HEK293 (cell line): Measurements from ENCODE around the gene KREMEN1.

Experiments used
- CTCF ChIA-PET: fragments of 350-600 bp; formaldehyde crosslinking; extraction: SDS; loops from one replicate; lab custom pipeline; 2021; ENCODE audit warnings: antibody characterized with exemption; lab: Yijun Ruan, JAX
- POLR2A ChIA-PET: fragments of 300-600 bp; formaldehyde crosslinking; extraction: SDS; loops from one replicate; lab custom pipeline; 2020; ENCODE audit warnings: antibody characterized with exemption, inconsistent platforms; lab: Yijun Ruan, JAX
- H3K27ac ChIP-seq: fragments of 200-500 bp; sonication (Bioruptor generic); 2 replicates; pipeline ENCODE4 v1.5.1; 2014; ENCODE audit warnings: low read depth, low read length, control low read depth, inconsistent platforms; ENCODE audit errors: extremely low read depth
- H3K36me3 ChIP-seq, 2 experiments: fragments of 200-500 bp in 1 of 2; sonication (Bioruptor generic) in 1 of 2; 1 replicate in 1 of 2; 2 replicates in 1 of 2; pipeline ENCODE4 v1.5.1; 2014 to 2017; ENCODE audit warnings: inconsistent platforms in 2 of 2, low read length in 2 of 2; ENCODE audit not compliant: control insufficient read depth in 2 of 2, insufficient read depth in 1 of 2
- H3K4me1 ChIP-seq: fragments of 200-500 bp; sonication (Bioruptor generic); 2 replicates; pipeline ENCODE4 v1.5.1; 2014; ENCODE audit warnings: mild to moderate bottlenecking, low read length, inconsistent platforms; ENCODE audit not compliant: control insufficient read depth, insufficient read depth
- H3K4me3 ChIP-seq: 2 replicates; pipeline ENCODE4 v1.5.1; 2011; ENCODE audit warnings: low read depth, mild to moderate bottlenecking, control low read depth, low read length, moderate library complexity
- H3K9me3 ChIP-seq: fragments of 200-500 bp; sonication (Bioruptor generic); 2 replicates; pipeline ENCODE4 v1.5.1; 2014; ENCODE audit warnings: low read depth, low read length, inconsistent platforms; ENCODE audit not compliant: control insufficient read depth, insufficient read depth
- BCL6B ChIP-seq: fragments of 450-650 bp; formaldehyde crosslinking; IDR thresholded peaks from 2 replicates; pipeline ENCODE4 v1.5.1; 2017; ENCODE audit warnings: missing biosample characterization, missing genetic modification characterization
- HOXD13 ChIP-seq: sonication (generic); formaldehyde crosslinking; IDR thresholded peaks from 2 replicates; pipeline ENCODE4 v1.8.0; 2022; ENCODE audit warnings: missing genetic modification reagents, borderline replicate concordance
- KLF1 ChIP-seq: fragments of 450-650 bp; formaldehyde crosslinking; IDR thresholded peaks from 2 replicates; pipeline ENCODE4 v1.5.1; 2016; ENCODE audit warnings: missing biosample characterization, missing genetic modification characterization
- PRDM2 ChIP-seq: fragments of 450-650 bp; formaldehyde crosslinking; IDR thresholded peaks from 2 replicates; pipeline ENCODE4 v1.5.1; 2016; ENCODE audit warnings: missing biosample characterization, missing genetic modification characterization, borderline replicate concordance
- SETDB1 ChIP-seq: IDR thresholded peaks from one replicate; pipeline ENCODE4 v1.6.1; 2017; ENCODE audit warnings: mild to moderate bottlenecking, low read length, moderate library complexity, mixed read lengths; ENCODE audit not compliant: insufficient read length
- SP7 ChIP-seq: fragments of 450-650 bp; formaldehyde crosslinking; IDR thresholded peaks from 2 replicates; pipeline ENCODE4 v1.5.1; 2016; ENCODE audit warnings: missing biosample characterization, missing genetic modification characterization
- TCF7L2 ChIP-seq: IDR thresholded peaks from 2 replicates; pipeline ENCODE4 v1.6.1; 2011; ENCODE audit warnings: low read depth, mild to moderate bottlenecking, inconsistent platforms, low read length, moderate library complexity, borderline replicate concordance
- WT1 ChIP-seq: fragments of 450-650 bp; formaldehyde crosslinking; IDR thresholded peaks from 2 replicates; pipeline ENCODE4 v1.5.1; 2016; ENCODE audit warnings: missing biosample characterization, missing genetic modification characterization
- YY2 ChIP-seq: fragments of 450-650 bp; formaldehyde crosslinking; IDR thresholded peaks from 2 replicates; pipeline ENCODE4 v1.5.1; 2016; ENCODE audit warnings: missing biosample characterization, missing genetic modification characterization
- ZBTB26 ChIP-seq: fragments of 450-650 bp; formaldehyde crosslinking; optimal IDR thresholded peaks from 2 replicates; pipeline ENCODE3; 2016; ENCODE audit warnings: missing biosample characterization, mild to moderate bottlenecking, missing genetic modification characterization
- ZFHX2 ChIP-seq: fragments of 450-650 bp; formaldehyde crosslinking; conservative IDR thresholded peaks from 2 replicates; pipeline ENCODE4 v1.5.1; 2016; ENCODE audit warnings: missing biosample characterization, missing genetic modification characterization
- ZFP69B ChIP-seq: fragments of 450-650 bp; formaldehyde crosslinking; IDR thresholded peaks from 2 replicates; pipeline ENCODE4 v1.5.1; 2016; ENCODE audit warnings: missing biosample characterization, missing genetic modification characterization
- ZNF488 ChIP-seq: fragments of 450-650 bp; formaldehyde crosslinking; IDR thresholded peaks from 2 replicates; pipeline ENCODE4 v1.5.1; 2016; ENCODE audit warnings: missing biosample characterization, missing genetic modification characterization
- ZNF530 ChIP-seq: fragments of 450-650 bp; formaldehyde crosslinking; IDR thresholded peaks from 2 replicates; pipeline ENCODE4 v1.5.1; 2016; ENCODE audit warnings: low read depth, missing biosample characterization, missing genetic modification characterization
- ZNF561 ChIP-seq: fragments of 450-650 bp; IDR thresholded peaks from 2 replicates; pipeline ENCODE4 v1.5.1; 2018; ENCODE audit warnings: missing biosample characterization, missing genetic modification characterization, borderline replicate concordance
- ZNF621 ChIP-seq: fragments of 450-650 bp; formaldehyde crosslinking; IDR thresholded peaks from 2 replicates; pipeline ENCODE4 v1.5.1; 2017; ENCODE audit warnings: missing biosample characterization, missing genetic modification characterization
- ZNF624 ChIP-seq: fragments of 450-650 bp; formaldehyde crosslinking; IDR thresholded peaks from 2 replicates; pipeline ENCODE4 v1.5.1; 2017; ENCODE audit warnings: missing biosample characterization, missing genetic modification characterization
- ZNF747 ChIP-seq: fragments of 450-650 bp; formaldehyde crosslinking; IDR thresholded peaks from 2 replicates; pipeline ENCODE4 v1.5.1; 2016; ENCODE audit warnings: missing biosample characterization, missing genetic modification characterization
- ZNF76 ChIP-seq: fragments of 450-650 bp; formaldehyde crosslinking; IDR thresholded peaks from 2 replicates; pipeline ENCODE4; 2016; ENCODE audit warnings: low read depth, missing biosample characterization, missing genetic modification characterization, borderline replicate concordance
- ZNF792 ChIP-seq: fragments of 450-650 bp; formaldehyde crosslinking; IDR thresholded peaks from 2 replicates; pipeline ENCODE4 v1.5.1; 2016; ENCODE audit warnings: missing biosample characterization, missing genetic modification characterization
- ZSCAN4 ChIP-seq: fragments of 450-650 bp; formaldehyde crosslinking; IDR thresholded peaks from 2 replicates; pipeline ENCODE4 v1.5.1; 2017; ENCODE audit warnings: missing biosample characterization, missing genetic modification characterization

The KREMEN1 gene

GRCh38 chr22:29138556-29139305 lies 65.9 kb downstream of the KREMEN1 start:
- peaks cover 8 to 77% of the 10 kb centered on the region in 2 experiments; a peak in 2 of 3 replicates for H3K36me3 ChIP-seq
- CTCF ChIA-PET: interaction anchor here (0.7 to 4.0 kb wide), 3 partner anchors 15 to 98 kb away, joined by 3 to 19 read pairs (median 3); no protein-coding TSS in a partner anchor
- H3K9me3 ChIP-seq: no peaks in the 10 kb centered on the region

GRCh38 chr22:29139965-29140782 lies 67.3 kb downstream of the KREMEN1 start:
- Histone ChIP-seq H3K27ac (no peak overlapping the region), H3K36me3 (peaks cover 7 to 78% of the 10 kb centered on the region in 2 experiments; a peak in 2 of 3 replicates), H3K4me1 (no peaks in the 10 kb centered on the region), H3K4me3 (no peak overlapping the region), H3K9me3 (no peaks in the 10 kb centered on the region)
- ChIA-PET CTCF (interaction anchor here (1.2 to 4.0 kb wide), 3 partner anchors 14 to 100 kb away, joined by 3 to 19 read pairs (median 4); no protein-coding TSS in a partner anchor), POLR2A (no interaction called here)
- TF ChIP-seq ZNF561 (tag by site-specific recombination) (no peak), SP7 (tag by site-specific recombination) (no peak), KLF1 (tag by site-specific recombination) (no peak), ZNF624 (no peak), ZNF76 (tag by site-specific recombination) (no peak), ZNF488 (tag by site-specific recombination) (no peak), ZFHX2 (tag by site-specific recombination) (no peak), ZNF530 (tag by site-specific recombination) (no peak), ZSCAN4 (no peak), ZFP69B (tag by site-specific recombination) (no peak), ZNF792 (no peak), HOXD13 (CRISPR knock-in tag) (no peak), ZNF621 (tag by site-specific recombination) (no peak), WT1 (no peak), SETDB1 (no peak), PRDM2 (tag by site-specific recombination) (no peak)

More at GRCh38 chr22:29138556-29139305, 65.9 kb downstream of the KREMEN1 start:
- no peak overlapping the region for H3K4me3 ChIP-seq
- H3K4me1 ChIP-seq: no peaks in the 10 kb centered on the region
- TF ChIP-seq TCF7L2: no peak
- TF ChIP-seq YY2: no peak
- no peak for TF ChIP-seq BCL6B (tag by site-specific recombination)
- no peak for TF ChIP-seq ZNF747 (tag by site-specific recombination)
- no peak for TF ChIP-seq ZBTB26 (tag by site-specific recombination)
- no peak overlapping the region for H3K27ac ChIP-seq
- POLR2A ChIA-PET: no interaction called here
